GM12875 (cell line): ENCODE measurements around the gene BLVRB.

Source experiments
- H3K4me3 ChIP-seq: one replicate; pipeline ENCODE4 v1.5.1; 2011; ENCODE audit warnings: low read depth, low read length, control low read depth
- CTCF ChIP-seq: IDR thresholded peaks from 2 replicates; pipeline ENCODE4 v1.5.1; 2011; ENCODE audit warnings: low read depth, mild to moderate bottlenecking, control low read depth, inconsistent platforms, low read length, moderate library complexity, borderline replicate concordance; ENCODE audit not compliant: insufficient read depth

The BLVRB gene

GRCh38 chr19:40419780-40420179, 45.8 kb downstream of the BLVRB start:
- TF ChIP-seq CTCF, result no peak
- H3K4me3 ChIP-seq, result no peak overlapping the region

GRCh38 chr19:40419066-40419612, 46.4 kb downstream of the BLVRB start:
- no peak overlapping the region for H3K4me3 ChIP-seq
- TF ChIP-seq CTCF, result no peak

- no peak overlapping the region for H3K4me3 ChIP-seq
- TF ChIP-seq CTCF, result no peak
These were observed 47.5 kb downstream of the BLVRB start for GRCh38 chr19:40418040-40418439.

- TF ChIP-seq CTCF, result no peak
- H3K4me3 ChIP-seq, result no peak overlapping the region
These were observed 47.9 kb downstream of the BLVRB start for GRCh38 chr19:40417643-40417981.

- TF ChIP-seq CTCF, result no peak
- H3K4me3 ChIP-seq, result no peak overlapping the region
These were observed 48.5 kb downstream of the BLVRB start for GRCh38 chr19:40416918-40417642.

GRCh38 chr19:40415768-40416167, 49.8 kb downstream of the BLVRB start:
- TF ChIP-seq CTCF, result no peak
- no peak overlapping the region for H3K4me3 ChIP-seq
